Breast epithelium (tissue), 3 donors: ENCODE data around the gene GRIK1.

ENCODE experiments used
- POLR2A ChIP-seq: fragments of 450-650 bp; IDR thresholded peaks from one replicate; pipeline ENCODE4 v1.6.1; 2016; ENCODE audit warnings: antibody characterized with exemption, mild to moderate bottlenecking, moderate library complexity
- POLR2AphosphoS5 ChIP-seq, 3 donors: sonication (generic); formaldehyde crosslinking; IDR thresholded peaks; one replicate each; pipeline ENCODE4 v1.6.1; 2017; ENCODE audit warnings: antibody characterized with exemption in 3 of 3
- TF ChIP-seq, protein P1 (sequence below), 3 donors: fragments of 450-650 bp; IDR thresholded peaks; one replicate each; pipeline ENCODE4 v1.5.1; 2016 to 2017; ENCODE audit warnings: antibody characterized with exemption in 3 of 3, mild to moderate bottlenecking in 3 of 3, moderate library complexity in 3 of 3

DNA sequence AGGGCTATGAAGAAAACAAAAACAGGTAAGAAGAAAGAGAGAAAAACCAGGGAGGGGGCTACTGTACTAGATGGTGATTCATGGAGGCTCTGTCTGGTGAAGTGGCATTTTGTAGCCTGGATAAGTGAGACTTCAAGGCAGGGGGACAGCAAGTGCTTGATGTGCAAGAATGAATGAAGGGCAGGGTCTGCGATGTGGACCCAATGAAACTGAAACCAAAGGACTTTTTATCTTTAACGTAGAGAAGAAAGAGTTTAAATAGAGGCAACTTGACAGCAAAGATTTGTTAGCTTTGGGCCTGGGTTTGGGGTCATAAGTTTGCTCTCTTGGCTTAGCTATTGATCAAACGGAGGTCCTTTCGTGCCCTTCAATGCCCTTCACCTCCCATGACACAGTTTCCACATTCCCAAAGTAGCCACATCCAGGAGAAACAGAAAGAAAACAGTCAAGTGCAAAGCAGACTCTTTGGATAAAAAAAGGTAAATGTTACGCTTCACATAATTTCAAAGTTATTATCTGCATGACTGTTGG lies 291.0 kb downstream of the GRIK1 start:
- TF ChIP-seq, protein P1, sequence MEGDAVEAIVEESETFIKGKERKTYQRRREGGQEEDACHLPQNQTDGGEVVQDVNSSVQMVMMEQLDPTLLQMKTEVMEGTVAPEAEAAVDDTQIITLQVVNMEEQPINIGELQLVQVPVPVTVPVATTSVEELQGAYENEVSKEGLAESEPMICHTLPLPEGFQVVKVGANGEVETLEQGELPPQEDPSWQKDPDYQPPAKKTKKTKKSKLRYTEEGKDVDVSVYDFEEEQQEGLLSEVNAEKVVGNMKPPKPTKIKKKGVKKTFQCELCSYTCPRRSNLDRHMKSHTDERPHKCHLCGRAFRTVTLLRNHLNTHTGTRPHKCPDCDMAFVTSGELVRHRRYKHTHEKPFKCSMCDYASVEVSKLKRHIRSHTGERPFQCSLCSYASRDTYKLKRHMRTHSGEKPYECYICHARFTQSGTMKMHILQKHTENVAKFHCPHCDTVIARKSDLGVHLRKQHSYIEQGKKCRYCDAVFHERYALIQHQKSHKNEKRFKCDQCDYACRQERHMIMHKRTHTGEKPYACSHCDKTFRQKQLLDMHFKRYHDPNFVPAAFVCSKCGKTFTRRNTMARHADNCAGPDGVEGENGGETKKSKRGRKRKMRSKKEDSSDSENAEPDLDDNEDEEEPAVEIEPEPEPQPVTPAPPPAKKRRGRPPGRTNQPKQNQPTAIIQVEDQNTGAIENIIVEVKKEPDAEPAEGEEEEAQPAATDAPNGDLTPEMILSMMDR (IDR thresholded peaks at IDR 0.05), result no peak
- no peak for TF ChIP-seq POLR2A
- no peak for TF ChIP-seq POLR2AphosphoS5 (IDR thresholded peaks at IDR 0.05)
